GM19452 (cell line): Measurements from ENCODE around the gene ZNG1E.
"Not testable (repeated sequence)": the region's sequence is repeated elsewhere in the genome, so short reads cannot be mapped to it uniquely, and the experiment has no call there.

Source experiments
- ATAC-seq: cut with Tn5 transposase; IDR thresholded peaks from one replicate; pipeline ENCODE4 v1.9.1; 2021; ENCODE audit not compliant: unreplicated experiment

Gene ZNG1E

GRCh38 chr9:65675589-65676021 lies at the start of gene ZNG1E:
TSS of gene ZNG1E (plus strand) at chr9:65675928. CDS start at chr9:65675977, 49 bp downstream.
- not testable (repeated sequence) for ATAC-seq

GRCh38 chr9:65673579-65673978 lies 2.1 kb upstream of the ZNG1E start:
- not testable (repeated sequence) for ATAC-seq

- ATAC-seq, result not testable (repeated sequence)
Observed at GRCh38 chr9:65675018-65675417, 710 bp upstream of the ZNG1E start.

GRCh38 chr9:65676389-65676788 lies 661 bp downstream of the ZNG1E start:
- ATAC-seq, result not testable (repeated sequence)

GRCh38 chr9:65678533-65678932 lies 2.8 kb downstream of the ZNG1E start:
- not testable (repeated sequence) for ATAC-seq

GRCh38 chr9:65703550-65703949 lies 27.8 kb downstream of the ZNG1E start:
- ATAC-seq, result not testable (repeated sequence)

GRCh38 chr9:65714445-65714844 lies 38.7 kb downstream of the ZNG1E start:
- ATAC-seq, result not testable (repeated sequence)

- ATAC-seq, result not testable (repeated sequence)
Observed at GRCh38 chr9:65737096-65737564, 61.4 kb downstream of the ZNG1E start, which contains the start of gene FOXD4L4. TSS of gene FOXD4L4 (plus strand) at chr9:65737146. CDS start at chr9:65737146, 0 bp downstream.

GRCh38 chr9:65738133-65738532 lies 62.4 kb downstream of the ZNG1E start:
- not testable (repeated sequence) for ATAC-seq
